ENCODE data around the gene POM121C. TPM values are rescaled to one million over a fixed set of nuclear protein-coding genes. Genes with fewer than 3 reads are reported as not detected.
A peak's percentile ranks its signal among the peaks of the same experiment; 100 is the strongest.
"Not testable (repeated sequence)": the region's sequence is repeated elsewhere in the genome, so short reads cannot be mapped to it uniquely, and the experiment has no call there.

Gene POM121C
- total RNA-seq, 2 donors from 2014 or later: 73.6 to 84.4 TPM

DNA sequence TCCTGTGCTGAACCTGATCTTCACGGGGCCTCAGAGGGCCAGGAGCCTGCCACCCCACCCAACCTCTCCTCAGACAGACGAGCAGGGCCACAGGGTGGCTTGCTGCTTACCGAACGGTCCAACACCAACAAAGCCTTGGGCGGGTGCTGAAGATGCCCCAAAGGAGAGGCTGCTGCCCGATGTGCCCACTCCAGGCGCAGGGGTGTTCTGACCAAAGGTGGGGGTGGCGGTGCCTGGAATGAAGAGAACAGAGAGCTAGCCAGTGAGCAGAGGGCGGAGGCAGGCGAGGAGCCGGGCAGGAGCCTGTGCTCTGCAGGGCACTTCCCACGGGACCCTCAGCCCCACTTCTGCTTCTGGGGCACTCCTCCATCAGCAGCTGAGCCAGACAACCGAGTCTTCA is 66.9 kb downstream of the POM121C start:
- not testable (repeated sequence) for H3K9me3 ChIP-seq (ENCODE audit: control insufficient read depth, low read length, poor library complexity, severe bottlenecking); H3K36me3 Mint-ChIP-seq (ENCODE audit: low read depth); H3K4me1 Mint-ChIP-seq; ATAC-seq; H3K27ac Mint-ChIP-seq; DNase-seq; H3K27me3 Mint-ChIP-seq
- peak overlapping the region; percentile 25 for H3K4me3 Mint-ChIP-seq

DNA sequence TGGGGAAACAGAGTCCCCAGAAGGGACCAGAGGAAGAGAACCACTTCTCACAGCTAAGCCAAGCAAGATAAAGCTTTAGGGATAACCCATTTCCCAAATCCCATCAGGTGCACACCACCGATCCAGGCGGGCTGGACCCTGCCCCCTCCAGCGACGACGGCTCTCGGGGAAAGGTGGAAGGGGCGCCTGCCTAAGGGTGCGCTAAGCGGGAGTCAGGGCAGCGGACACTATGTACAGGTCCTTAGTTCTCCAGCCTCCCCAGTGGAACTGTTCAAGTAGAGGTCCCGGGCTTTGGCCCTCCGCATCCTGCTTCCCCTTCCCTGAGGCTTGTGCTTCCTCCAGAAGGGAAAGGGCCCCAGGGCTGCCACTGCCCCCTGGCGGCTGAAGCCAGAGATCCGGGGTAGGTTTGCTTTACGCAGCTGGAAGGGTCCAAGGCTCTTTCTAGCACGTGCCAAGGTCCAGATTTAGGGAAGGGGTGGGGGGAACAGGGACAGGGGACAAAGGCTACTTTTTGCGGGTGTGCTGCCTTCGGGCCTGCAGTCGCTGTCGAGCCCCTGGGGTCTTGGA is 67.7 kb downstream of the POM121C start:
- H3K9me3 ChIP-seq (ENCODE audit: control insufficient read depth, low read length, poor library complexity, severe bottlenecking); H3K27me3 Mint-ChIP-seq; H3K36me3 Mint-ChIP-seq (ENCODE audit: low read depth); H3K4me1 Mint-ChIP-seq; DNase-seq; H3K27ac Mint-ChIP-seq; H3K4me3 Mint-ChIP-seq: not testable (repeated sequence)
- ATAC-seq: peak; percentile 13

DNA sequence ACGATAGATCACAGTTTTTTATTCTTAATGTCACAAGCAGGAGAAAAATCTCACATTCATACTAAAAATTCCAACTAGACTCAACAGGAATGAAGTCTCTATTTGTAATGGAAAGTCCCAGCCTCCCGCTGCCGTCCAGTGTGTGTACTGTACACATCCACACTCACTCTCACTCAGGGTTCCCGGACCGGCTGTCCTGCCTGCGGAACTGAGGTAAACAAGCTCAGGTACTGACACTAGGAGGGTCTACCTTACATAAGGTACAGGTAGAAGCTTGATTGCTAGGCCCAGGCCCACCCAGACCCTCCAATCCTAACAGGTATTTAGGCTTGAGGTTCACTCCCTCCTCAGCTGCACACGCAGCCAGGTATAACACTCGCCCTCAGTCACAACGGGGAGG is 69.3 kb downstream of the POM121C start:
- H3K4me3 Mint-ChIP-seq; H3K9me3 ChIP-seq (ENCODE audit: control insufficient read depth, low read length, poor library complexity, severe bottlenecking); H3K36me3 Mint-ChIP-seq (ENCODE audit: low read depth); ATAC-seq; H3K27me3 Mint-ChIP-seq; H3K4me1 Mint-ChIP-seq; DNase-seq; H3K27ac Mint-ChIP-seq: not testable (repeated sequence)

DNA sequence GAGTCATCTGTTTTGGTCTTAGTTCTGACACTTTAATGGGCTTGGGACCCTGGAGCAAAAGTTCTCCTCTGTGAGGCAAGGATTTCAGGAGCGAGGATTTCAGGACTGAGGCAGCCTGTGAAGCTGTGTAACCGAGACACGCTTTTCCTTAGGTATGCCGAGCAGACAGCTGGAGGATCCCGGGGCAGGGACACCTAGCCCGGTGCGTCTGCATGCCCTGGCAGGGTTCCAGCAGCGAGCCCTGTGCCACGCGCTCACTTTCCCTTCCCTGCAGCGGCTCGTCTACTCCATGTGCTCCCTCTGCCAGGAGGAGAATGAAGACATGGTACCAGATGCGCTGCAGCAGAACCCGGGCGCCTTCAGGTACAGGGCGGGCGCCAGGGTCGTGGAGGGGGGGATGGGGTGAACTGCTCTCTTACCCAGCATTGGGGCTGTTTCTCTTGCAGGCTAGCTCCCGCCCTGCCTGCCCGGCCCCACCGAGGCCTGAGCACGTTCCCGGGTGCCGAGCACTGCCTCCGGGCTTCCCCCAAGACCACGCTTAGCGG is 70.2 kb downstream of the POM121C start:
- not testable (repeated sequence) for H3K27me3 Mint-ChIP-seq; H3K4me1 Mint-ChIP-seq; H3K27ac Mint-ChIP-seq; DNase-seq; ATAC-seq; H3K36me3 Mint-ChIP-seq (ENCODE audit: low read depth); H3K9me3 ChIP-seq (ENCODE audit: control insufficient read depth, low read length, poor library complexity, severe bottlenecking); H3K4me3 Mint-ChIP-seq

DNA sequence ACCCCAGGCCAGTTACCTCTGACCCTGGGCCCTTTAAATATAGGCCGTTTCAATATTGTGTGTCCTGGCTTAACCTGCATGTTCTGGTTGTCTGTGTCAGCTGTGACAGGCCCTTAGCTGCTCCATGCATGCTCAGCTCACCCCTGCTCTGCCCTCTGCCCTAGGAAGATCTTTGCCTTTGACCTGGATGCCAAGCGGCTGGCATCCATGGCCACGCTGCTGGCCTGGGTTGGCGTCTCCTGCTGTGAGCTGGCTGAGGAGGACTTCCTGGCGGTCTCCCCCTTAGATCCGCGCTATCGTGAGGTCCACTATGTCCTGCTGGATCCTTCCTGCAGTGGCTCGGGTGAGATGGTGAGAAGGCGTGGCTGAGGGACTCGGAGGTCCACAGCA is 70.7 kb downstream of the POM121C start:
- H3K27me3 Mint-ChIP-seq; H3K4me3 Mint-ChIP-seq; H3K9me3 ChIP-seq (ENCODE audit: control insufficient read depth, low read length, poor library complexity, severe bottlenecking); H3K4me1 Mint-ChIP-seq; DNase-seq; H3K36me3 Mint-ChIP-seq (ENCODE audit: low read depth); ATAC-seq: not testable (repeated sequence)
- peak overlapping the region; percentile 27 for H3K27ac Mint-ChIP-seq

DNA sequence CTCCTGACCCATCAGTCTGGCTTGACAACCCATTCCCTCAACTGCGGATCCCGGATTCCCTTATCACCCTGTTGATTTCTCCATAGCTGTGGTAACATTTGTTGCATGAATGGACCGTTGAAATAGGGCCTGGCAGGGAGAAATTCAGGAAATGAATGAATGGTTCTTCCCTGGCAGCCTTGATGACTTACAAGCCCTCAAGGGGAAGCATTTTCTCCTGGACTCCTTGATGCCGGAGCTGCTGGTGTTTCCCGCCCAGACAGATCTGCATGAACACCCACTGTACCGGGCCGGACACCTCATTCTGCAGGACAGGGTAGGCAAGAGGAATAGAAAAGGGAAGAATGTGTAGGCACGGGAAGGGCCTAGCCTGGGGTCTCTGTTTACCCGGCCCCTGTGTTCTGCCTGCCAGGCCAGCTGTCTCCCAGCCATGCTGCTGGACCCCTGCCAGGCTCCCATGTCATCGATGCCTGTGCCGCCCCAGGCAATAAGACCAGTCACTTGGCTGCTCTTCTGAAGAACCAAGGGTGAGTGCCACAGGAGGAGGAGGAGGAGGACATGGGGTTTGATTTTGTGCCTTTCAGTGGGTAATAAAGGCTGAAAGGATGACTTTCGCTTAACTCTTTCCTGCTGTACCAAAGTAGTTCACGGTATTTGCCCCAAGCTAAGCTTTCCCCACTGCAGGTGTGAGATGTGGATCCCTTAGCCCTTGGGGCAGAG is 71.2 kb downstream of the POM121C start:
- ATAC-seq; H3K4me3 Mint-ChIP-seq; H3K9me3 ChIP-seq (ENCODE audit: control insufficient read depth, low read length, poor library complexity, severe bottlenecking); H3K36me3 Mint-ChIP-seq (ENCODE audit: low read depth); H3K27me3 Mint-ChIP-seq; DNase-seq; H3K4me1 Mint-ChIP-seq: not testable (repeated sequence)
- H3K27ac Mint-ChIP-seq: peak overlapping the region; percentile 27

DNA sequence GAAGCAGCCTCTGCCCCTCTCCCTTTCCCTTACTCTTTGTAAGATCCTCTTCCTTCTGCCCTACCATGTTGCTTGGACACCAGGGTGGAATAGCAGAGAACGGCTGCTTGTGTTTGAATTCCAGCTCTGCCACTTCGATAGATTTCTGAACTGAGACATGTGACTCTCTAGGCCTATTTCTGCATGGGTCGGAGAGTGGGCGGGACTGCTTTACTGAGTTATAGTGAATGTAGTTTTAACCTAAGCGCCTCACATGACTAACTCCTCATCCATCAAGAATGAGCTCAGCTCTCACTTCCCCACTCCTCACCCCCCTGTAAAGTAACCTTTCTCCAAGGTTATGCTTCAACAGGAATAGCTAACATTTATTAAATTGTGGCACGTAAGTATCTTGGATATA is 71.9 kb downstream of the POM121C start:
- not testable (repeated sequence) for H3K4me3 Mint-ChIP-seq; H3K9me3 ChIP-seq (ENCODE audit: control insufficient read depth, low read length, poor library complexity, severe bottlenecking); H3K27me3 Mint-ChIP-seq; H3K4me1 Mint-ChIP-seq; H3K36me3 Mint-ChIP-seq (ENCODE audit: low read depth); DNase-seq; H3K27ac Mint-ChIP-seq; ATAC-seq

DNA sequence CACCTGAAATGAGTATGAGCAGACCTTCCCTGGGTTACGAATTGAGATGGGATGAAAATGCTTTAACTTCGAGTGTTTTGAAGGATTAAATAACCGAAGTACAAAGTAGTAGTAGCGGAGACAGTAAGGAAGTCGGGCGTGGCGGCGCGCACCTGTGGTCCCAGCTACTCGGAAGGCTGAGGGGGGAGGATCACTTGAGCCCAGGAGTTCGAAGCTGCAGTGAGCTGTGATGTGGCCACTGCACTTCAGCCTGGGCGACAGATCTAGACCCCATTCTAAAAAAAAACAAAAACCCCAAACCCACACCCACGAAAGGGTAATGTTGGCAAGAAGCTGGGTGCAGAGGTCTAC is 75.3 kb downstream of the POM121C start:
- not testable (repeated sequence) for DNase-seq; H3K36me3 Mint-ChIP-seq (ENCODE audit: low read depth); H3K9me3 ChIP-seq (ENCODE audit: control insufficient read depth, low read length, poor library complexity, severe bottlenecking); H3K27ac Mint-ChIP-seq; H3K4me1 Mint-ChIP-seq; H3K27me3 Mint-ChIP-seq; H3K4me3 Mint-ChIP-seq
- ATAC-seq: peak; percentile 10

DNA sequence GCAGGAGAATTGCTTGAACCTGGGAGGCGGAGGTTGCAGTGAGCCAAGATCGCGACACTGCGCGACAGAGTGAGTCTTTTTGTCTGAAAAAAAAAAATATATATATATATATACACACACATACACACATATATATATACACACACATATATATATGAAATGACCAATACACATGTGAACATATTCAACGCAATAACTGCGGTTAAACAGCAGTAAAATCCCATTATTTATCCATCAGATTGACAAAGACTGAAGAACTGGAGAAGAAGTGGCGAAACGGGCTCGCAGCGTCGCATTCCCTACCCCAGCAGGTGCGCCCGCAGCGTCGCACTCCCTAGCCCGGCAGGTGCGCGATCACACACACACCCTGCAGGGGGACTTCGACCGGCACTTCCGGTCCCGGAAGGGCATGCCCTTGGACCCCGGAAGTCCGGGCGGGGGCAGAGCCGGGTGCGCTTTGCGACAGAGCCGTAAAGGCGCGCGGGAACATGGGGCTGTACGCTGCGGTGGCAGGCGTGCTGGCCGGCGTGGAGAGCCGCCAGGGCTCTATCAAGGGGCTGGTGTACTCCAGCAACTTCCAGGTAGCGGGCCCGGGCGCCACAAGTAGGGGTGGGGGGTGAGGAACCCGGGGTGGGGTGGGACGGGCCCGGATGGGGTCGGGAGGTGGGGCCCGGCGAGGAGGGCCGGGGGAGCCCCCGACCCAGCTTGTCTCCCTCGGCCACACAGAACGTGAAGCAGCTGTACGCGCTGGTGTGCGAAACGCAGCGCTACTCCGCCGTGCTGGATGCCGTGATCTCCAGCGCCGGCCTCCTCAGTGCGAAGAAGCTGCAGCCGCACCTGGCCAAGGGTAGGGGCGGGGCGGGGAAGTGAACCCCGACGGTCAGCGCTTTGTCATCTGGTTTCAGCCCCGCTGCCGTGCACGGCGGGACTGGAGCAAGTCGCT is 75.9 kb downstream of the POM121C start:
- not testable (repeated sequence) for H3K9me3 ChIP-seq (ENCODE audit: control insufficient read depth, low read length, poor library complexity, severe bottlenecking); DNase-seq; H3K4me1 Mint-ChIP-seq; H3K36me3 Mint-ChIP-seq (ENCODE audit: low read depth); H3K27ac Mint-ChIP-seq; H3K27me3 Mint-ChIP-seq
- peak overlapping the region; percentile 70 for H3K4me3 Mint-ChIP-seq
- ATAC-seq: peak; percentile 95

DNA sequence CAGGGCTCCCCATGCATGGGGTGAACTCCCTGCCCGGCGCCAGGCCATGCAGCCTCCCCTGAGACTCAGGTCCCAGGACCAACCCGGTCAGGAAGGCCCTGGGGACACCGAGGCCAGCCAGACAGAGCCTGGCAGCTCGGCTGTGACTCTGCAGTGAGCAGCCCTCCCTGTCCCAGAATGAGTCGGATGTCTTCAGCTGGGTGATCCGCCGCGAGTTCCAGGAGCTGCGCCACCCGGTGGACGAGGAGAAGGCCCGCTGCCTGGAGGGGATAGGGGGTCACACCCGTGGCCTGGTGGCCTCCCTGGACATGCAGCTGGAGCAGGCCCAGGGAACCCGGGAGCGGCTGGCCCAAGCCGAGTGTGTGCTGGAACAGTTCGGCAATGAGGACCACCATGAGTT is 81.4 kb downstream of the POM121C start:
- not testable (repeated sequence) for H3K4me3 Mint-ChIP-seq; H3K9me3 ChIP-seq (ENCODE audit: control insufficient read depth, low read length, poor library complexity, severe bottlenecking); H3K27me3 Mint-ChIP-seq; H3K4me1 Mint-ChIP-seq; H3K27ac Mint-ChIP-seq; H3K36me3 Mint-ChIP-seq (ENCODE audit: low read depth); DNase-seq; ATAC-seq

DNA sequence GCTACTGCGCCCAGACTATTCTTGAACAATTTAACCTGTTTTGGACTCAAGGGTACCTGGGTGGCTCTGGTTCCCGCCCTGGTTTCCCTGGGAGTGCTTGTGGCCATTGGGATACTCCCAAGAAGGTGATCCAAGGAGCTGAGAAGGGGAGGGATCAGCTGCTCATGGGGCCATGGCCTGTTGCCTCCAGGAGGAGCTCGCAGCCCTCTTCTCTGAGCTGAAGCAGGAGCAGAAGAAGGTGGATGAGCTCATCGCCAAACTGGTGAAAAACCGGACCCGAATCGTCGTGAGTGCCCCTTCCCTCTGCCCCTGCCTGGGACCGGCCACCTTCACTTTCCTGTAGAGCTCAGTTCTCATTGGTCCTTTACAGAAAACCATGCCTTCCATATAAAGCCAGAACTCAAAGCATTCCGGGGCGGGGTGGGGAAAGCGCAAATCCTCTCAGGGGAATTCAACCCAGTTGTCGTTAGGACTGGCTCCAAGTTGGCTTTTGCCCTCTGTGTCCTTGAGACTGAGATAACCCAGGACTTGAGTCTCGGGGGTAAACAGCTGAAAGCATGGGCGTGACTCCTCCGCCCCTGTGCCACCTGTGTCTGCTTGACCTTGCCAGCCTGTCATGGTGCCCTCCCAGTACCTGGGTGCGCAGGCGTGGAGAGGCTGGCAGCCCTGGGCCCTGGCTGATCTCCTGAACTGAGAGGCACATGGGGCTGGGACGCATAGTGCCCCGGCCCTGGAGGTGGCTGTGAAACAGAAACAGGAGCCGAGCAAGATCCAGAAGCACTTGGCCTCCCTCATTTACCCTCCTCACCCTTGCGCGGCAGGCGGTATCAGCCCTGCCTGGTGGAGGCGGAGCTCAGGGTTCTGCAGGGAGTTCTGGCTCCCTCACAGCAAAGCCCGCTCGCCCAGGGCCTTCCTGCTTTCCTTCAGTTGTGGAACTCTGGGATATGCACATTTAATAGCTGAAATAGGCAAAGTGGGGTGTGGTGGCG is 82.3 kb downstream of the POM121C start:
- not testable (repeated sequence) for H3K27ac Mint-ChIP-seq; H3K9me3 ChIP-seq (ENCODE audit: control insufficient read depth, low read length, poor library complexity, severe bottlenecking); H3K4me3 Mint-ChIP-seq; H3K36me3 Mint-ChIP-seq (ENCODE audit: low read depth); ATAC-seq; H3K27me3 Mint-ChIP-seq; H3K4me1 Mint-ChIP-seq; DNase-seq

DNA sequence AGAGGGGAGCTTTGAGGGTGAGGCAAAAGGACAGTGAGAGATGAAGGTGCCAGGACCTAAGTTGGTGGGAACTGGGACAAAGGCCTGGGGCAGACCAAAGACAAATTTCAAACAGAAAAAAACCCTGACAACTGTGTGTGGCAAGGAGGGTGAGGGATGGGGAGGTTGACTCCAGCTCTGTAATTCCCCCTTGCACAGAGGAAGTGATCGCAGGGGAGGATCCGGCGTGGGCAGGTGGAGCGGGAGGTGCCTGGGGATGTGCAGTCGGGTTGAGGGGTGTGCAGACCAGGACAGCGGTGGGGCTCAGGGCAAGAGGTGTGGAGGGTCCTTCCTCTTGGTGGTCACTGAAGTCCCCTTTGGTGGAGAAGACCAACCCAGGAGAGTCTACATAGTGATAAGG is 85.5 kb downstream of the POM121C start:
- not testable (repeated sequence) for H3K4me3 Mint-ChIP-seq; H3K4me1 Mint-ChIP-seq; H3K36me3 Mint-ChIP-seq (ENCODE audit: low read depth); H3K9me3 ChIP-seq (ENCODE audit: control insufficient read depth, low read length, poor library complexity, severe bottlenecking); H3K27ac Mint-ChIP-seq; DNase-seq; H3K27me3 Mint-ChIP-seq
- ATAC-seq: peak; percentile 51
